Common myeloid progenitor, CD34-positive (primary cell): ENCODE measurements around the gene SATB2.

Source experiments
- CTCF ChIA-PET: fragments of 350-600 bp; sonication (Branson Sonifier 250); formaldehyde crosslinking; loops from one replicate; lab custom pipeline; 2021; ENCODE audit warnings: antibody characterized with exemption; lab: Charles Lee
- POLR2A ChIA-PET: fragments of 350-600 bp; sonication (Branson Sonifier 250); formaldehyde crosslinking; loops from one replicate; lab custom pipeline; 2021; ENCODE audit warnings: antibody characterized with exemption; lab: Charles Lee
- DNase-seq, 3 donors: peaks; one replicate each; pipeline versions ENCODE4 v3.0.0 to v3.0.0-alpha.2; 2013
- H3K27ac ChIP-seq, 2 experiments: 1 replicate in 1 of 2; 2 replicates in 1 of 2; pipeline ENCODE4 v1.7.0; 2013; ENCODE audit warnings: inconsistent platforms in 2 of 2, low read length in 2 of 2, mild to moderate bottlenecking in 2 of 2, low read depth in 1 of 2, moderate library complexity in 1 of 2; ENCODE audit not compliant: severe bottlenecking in 2 of 2, insufficient read depth in 1 of 2, poor library complexity in 1 of 2
- H3K27me3 ChIP-seq, 5 experiments: replicated peaks in 2 of 5; 1 replicate in 3 of 5; 2 replicates in 2 of 5; pipeline versions ENCODE4 v1.6.1 to v1.7.0; 2013; ENCODE audit warnings: low read length in 4 of 5, mild to moderate bottlenecking in 2 of 5, moderate library complexity in 2 of 5, inconsistent platforms in 1 of 5; ENCODE audit not compliant: insufficient read depth in 5 of 5, control insufficient read depth in 4 of 5
- H3K36me3 ChIP-seq, 4 experiments: 1 replicate in 2 of 4; 2 replicates in 2 of 4; pipeline versions ENCODE4 v1.6.1 to v1.7.0; 2013; ENCODE audit warnings: low read length in 3 of 4, control low read depth in 1 of 4, mild to moderate bottlenecking in 1 of 4; ENCODE audit not compliant: control insufficient read depth in 4 of 4, insufficient read depth in 4 of 4
- H3K4me1 ChIP-seq, 4 experiments: 1 replicate in 3 of 4; 2 replicates in 1 of 4; pipeline versions ENCODE4 v1.6.1 to v1.7.1; 2013; ENCODE audit warnings: low read length in 3 of 4, mild to moderate bottlenecking in 3 of 4, control low read depth in 1 of 4, inconsistent platforms in 1 of 4, moderate library complexity in 1 of 4; ENCODE audit not compliant: control insufficient read depth in 4 of 4, insufficient read depth in 4 of 4; ENCODE audit errors: control extremely low read depth in 1 of 4
- H3K4me3 ChIP-seq, 7 experiments: 1 replicate in 4 of 7; 2 replicates in 3 of 7; pipeline versions ENCODE4 v1.5.1 to v1.7.0; 2013; ENCODE audit warnings: mild to moderate bottlenecking in 7 of 7, low read length in 6 of 7, moderate library complexity in 6 of 7, inconsistent platforms in 2 of 7, low read depth in 2 of 7, control low read depth in 1 of 7; ENCODE audit not compliant: insufficient read depth in 4 of 7, control insufficient read depth in 1 of 7; ENCODE audit errors: extremely low read depth in 1 of 7
- H3K9me3 ChIP-seq, 5 experiments: 1 replicate in 4 of 5; 2 replicates in 1 of 5; pipeline versions ENCODE4 v1.6.1 to v1.7.1; 2013; ENCODE audit warnings: low read length in 4 of 5, mild to moderate bottlenecking in 2 of 5, inconsistent platforms in 1 of 5, low read depth in 1 of 5, moderate library complexity in 1 of 5; ENCODE audit not compliant: control insufficient read depth in 4 of 5, insufficient read depth in 2 of 5; ENCODE audit errors: control extremely low read depth in 1 of 5
- WGBS: methylation state at CpG from one replicate; pipeline ENCODE4 v1.1.5; 2013; ENCODE audit not compliant: insufficient coverage; 5-methylcytosine and 5-hydroxymethylcytosine counted together

SATB2 gene

DNA sequence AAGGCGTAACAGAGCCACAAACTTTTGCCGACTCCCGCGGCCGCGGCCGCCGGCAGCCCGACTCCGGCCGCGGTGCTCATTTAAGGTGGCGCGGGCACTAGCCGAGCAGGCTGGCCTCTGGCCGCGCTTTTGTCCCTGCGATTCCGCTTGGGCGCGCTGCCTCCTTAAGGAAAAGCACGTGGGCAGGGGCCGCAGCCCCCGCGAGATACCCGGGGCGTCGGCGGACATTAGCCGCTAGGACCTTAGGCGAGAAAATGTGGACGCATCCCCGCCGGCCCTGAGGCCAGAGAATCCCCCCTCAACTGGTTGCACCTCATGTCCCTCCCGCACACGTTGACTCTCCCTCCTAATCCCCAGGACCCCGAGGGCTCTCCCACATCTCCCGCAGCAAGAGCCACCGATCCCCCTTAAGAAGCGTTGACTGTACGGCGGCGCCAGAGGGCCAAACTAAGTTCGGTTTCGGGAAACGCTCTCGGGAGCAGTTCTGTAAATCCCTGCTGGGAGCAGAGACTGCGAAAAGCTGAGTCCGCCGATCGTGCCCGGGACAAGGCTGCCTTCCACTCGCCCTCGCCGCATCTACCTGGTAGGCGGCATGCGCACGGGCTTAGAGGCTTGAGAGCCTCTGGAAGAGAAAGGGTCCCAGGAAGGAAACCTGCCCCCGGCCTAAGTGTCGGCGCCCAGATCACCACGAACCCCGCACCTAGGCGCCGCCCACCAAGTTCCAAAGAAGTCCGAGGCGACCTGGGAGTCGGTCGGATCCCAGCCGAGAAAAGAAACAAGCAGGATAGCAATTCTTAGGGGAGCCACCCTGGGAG lies 1.8 kb upstream of the SATB2 start:
- Histone ChIP-seq H3K4me3 (peak overlapping the region; percentile 45 to 86 (median 77)), H3K27ac (no peak overlapping the region), H3K9me3 (peaks cover 0 to 6% (median 0%) of the 10 kb centered on the region in 5 experiments), H3K36me3 (no peaks in the 10 kb centered on the region), H3K4me1 (peaks cover 0 to 64% (median 49%) of the 10 kb centered on the region in 4 experiments), H3K27me3 (peaks cover 28 to 94% (median 43%) of the 10 kb centered on the region in 5 experiments)
- ChIA-PET CTCF (interaction anchor here (0.9 to 2.2 kb wide), 3 partner anchors 11 to 1145 kb away, joined by 3 to 5 read pairs (median 4); no protein-coding TSS in a partner anchor), POLR2A (no interaction called here)
- peak; percentile 73 to 80 (median 77) for DNase-seq
- under 1% methylated on average over 62 of the region's 70 CpGs for WGBS

GRCh38 chr2:199458806-199459285 lies 1.1 kb upstream of the SATB2 start:
- Histone ChIP-seq H3K9me3 (peaks cover 0 to 6% (median 0%) of the 10 kb centered on the region in 5 experiments), H3K4me3 (peak overlapping the region; percentile 45 to 86 (median 77)), H3K27me3 (peaks cover 34 to 90% (median 41%) of the 10 kb centered on the region in 5 experiments), H3K27ac (no peak overlapping the region), H3K4me1 (peaks cover 0 to 57% (median 44%) of the 10 kb centered on the region in 4 experiments), H3K36me3 (no peaks in the 10 kb centered on the region)
- ChIA-PET POLR2A (no interaction called here), CTCF (interaction anchor here (0.9 to 2.2 kb wide), 2 partner anchors 12 to 1145 kb away, joined by 3 to 5 read pairs; no protein-coding TSS in a partner anchor)
- DNase-seq = peak in 2 of 3 donors; percentile 47 to 64
- 0% methylated on average over 47 of the region's 56 CpGs for WGBS

- POLR2A ChIA-PET = no interaction called here
- H3K9me3 ChIP-seq = peaks cover 0 to 6% (median 0%) of the 10 kb centered on the region in 5 experiments
- H3K27me3 ChIP-seq = peaks cover 37 to 85% (median 37%) of the 10 kb centered on the region in 5 experiments
- peaks cover 0 to 51% (median 37%) of the 10 kb centered on the region in 4 experiments for H3K4me1 ChIP-seq
- H3K27ac ChIP-seq = no peak overlapping the region
- CTCF ChIA-PET = interaction anchor here (0.9 to 2.2 kb wide), 2 partner anchors 12 to 1144 kb away, joined by 3 to 5 read pairs; no protein-coding TSS in a partner anchor
- peak in 2 of 3 donors; percentile 47 to 59 for DNase-seq
- WGBS = 0% methylated on average over 49 of the region's 75 CpGs
- no peaks in the 10 kb centered on the region for H3K36me3 ChIP-seq
- peak overlapping the region in 6 of 7 experiments; percentile 68 to 86 (median 78) for H3K4me3 ChIP-seq
These were observed 468 bp upstream of the SATB2 start for GRCh38 chr2:199458009-199458805.

DNA sequence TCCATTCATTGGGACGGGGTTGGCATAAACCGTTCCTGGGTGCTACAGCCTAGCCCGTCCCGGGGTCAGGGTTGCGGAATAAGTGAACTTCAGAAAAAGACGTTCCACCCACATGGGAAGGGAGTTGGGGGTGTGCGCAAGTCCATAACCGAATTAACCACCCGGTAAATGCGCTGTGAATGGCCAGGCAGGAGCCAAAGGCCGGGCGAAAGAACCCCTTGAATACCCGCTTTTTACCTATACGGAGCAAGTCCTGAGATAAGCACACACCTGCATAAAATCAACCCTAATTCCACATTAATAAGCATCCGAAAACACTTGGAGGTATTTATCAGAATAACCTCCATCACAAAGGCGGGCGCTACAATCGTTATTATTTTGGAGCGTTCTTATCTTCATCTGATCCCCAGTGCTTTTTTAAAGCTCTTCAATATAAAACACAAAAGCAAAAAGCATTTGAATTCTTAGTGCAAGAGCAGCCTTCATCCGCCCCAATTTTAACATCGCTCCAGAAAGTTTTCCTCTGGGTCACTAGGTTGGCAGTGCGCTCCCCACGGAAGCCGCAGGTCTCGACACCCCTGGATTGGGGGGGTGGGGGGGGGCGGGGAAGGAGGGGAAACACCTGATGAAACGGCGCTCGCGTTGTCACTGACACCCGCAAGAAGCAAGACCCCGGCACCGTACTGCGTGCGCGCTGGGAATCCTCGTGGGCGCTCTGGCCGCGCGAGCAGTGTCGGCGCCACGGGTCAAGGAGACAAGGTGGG lies 1.2 kb downstream of the SATB2 start:
- ChIA-PET POLR2A (no interaction called here), CTCF (interaction anchor here (1.0 kb wide), 2 partner anchors 10 to 11 kb away, joined by 3 read pairs; no protein-coding TSS in a partner anchor)
- Histone ChIP-seq H3K4me1 (peaks cover 0 to 40% (median 32%) of the 10 kb centered on the region in 4 experiments), H3K27me3 (peaks cover 29 to 84% (median 48%) of the 10 kb centered on the region in 5 experiments), H3K9me3 (no peaks in the 10 kb centered on the region), H3K36me3 (no peaks in the 10 kb centered on the region), H3K4me3 (peak overlapping the region in 2 of 7 experiments; percentile 20 to 47), H3K27ac (no peak overlapping the region)
- WGBS = 6% methylated on average over 28 of the region's 44 CpGs
- peak in 2 of 3 donors; percentile 13 for DNase-seq

GRCh38 chr2:199455545-199456382 lies 2.0 kb downstream of the SATB2 start:
- peak in 2 of 3 donors; percentile 36 to 39 for DNase-seq
- ChIA-PET CTCF (interaction anchor here (1.0 to 4.0 kb wide), 3 partner anchors 9 to 12 kb away, joined by 3 to 33 read pairs (median 3); no protein-coding TSS in a partner anchor), POLR2A (no interaction called here)
- Histone ChIP-seq H3K4me1 (peaks cover 0 to 40% (median 32%) of the 10 kb centered on the region in 4 experiments), H3K4me3 (peak overlapping the region in 1 of 7 experiments; percentile 5), H3K27me3 (peaks cover 27 to 84% (median 46%) of the 10 kb centered on the region in 5 experiments), H3K36me3 (no peaks in the 10 kb centered on the region), H3K9me3 (no peaks in the 10 kb centered on the region), H3K27ac (no peak overlapping the region)
- WGBS = 1% methylated on average over 45 of the region's 55 CpGs
